ENCODE results near the gene SARS1. TPM values are rescaled to one million over a fixed set of nuclear protein-coding genes. Genes with fewer than 3 reads are reported as not detected.

SARS1 gene
- total and polyA plus RNA-seq, 2 of the 8 experiments (the other 6 are each of a cell fraction or from before 2014, with no cell fraction given): 83.1 to 146 TPM

DNA sequence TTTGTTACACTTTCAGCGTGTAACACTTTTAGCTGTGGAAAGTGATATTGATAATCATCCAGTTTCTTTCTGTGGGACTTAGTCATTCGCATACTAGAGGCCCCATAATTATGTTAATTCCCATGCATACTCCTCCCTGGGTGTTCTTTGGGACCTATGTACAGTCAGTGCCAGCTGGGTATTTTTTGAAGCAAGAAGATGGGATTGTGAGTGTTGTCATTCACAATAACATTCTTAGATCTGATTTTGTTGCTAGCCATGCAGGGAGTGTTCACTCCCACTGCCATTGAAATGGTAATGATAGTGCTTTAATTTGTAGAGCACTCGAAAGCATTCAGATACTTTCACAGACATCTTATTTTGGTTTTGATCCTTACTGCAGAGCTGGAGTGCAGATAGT lies 11.6 kb downstream of the SARS1 start (continued):
- TF ChIP-seq, protein P1, sequence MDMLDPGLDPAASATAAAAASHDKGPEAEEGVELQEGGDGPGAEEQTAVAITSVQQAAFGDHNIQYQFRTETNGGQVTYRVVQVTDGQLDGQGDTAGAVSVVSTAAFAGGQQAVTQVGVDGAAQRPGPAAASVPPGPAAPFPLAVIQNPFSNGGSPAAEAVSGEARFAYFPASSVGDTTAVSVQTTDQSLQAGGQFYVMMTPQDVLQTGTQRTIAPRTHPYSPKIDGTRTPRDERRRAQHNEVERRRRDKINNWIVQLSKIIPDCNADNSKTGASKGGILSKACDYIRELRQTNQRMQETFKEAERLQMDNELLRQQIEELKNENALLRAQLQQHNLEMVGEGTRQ (IDR thresholded peaks at IDR 0.05; ENCODE audit: low read length): no peak
